ENCODE data around the gene ARPP21.

GRCh38 chr3:35787936-35788335, 148.6 kb downstream of the ARPP21 start:
- no peak for TF ChIP-seq EZH2phosphoT487 (IDR thresholded peaks at IDR 0.05; ENCODE audit: borderline replicate concordance)
- no peak for TF ChIP-seq CTCF (conservative IDR thresholded peaks at IDR 0.05; ENCODE audit: low read length)

Data from Loucy (cell line).